Measurements from ENCODE around the gene SLC22A23. TPM values are rescaled to one million over a fixed set of nuclear protein-coding genes. Genes with fewer than 3 reads are reported as not detected.

The SLC22A23 gene
- total RNA-seq, 4 donors from 2014 or later: 6.6 to 25.0 (median 14.6) TPM

DNA sequence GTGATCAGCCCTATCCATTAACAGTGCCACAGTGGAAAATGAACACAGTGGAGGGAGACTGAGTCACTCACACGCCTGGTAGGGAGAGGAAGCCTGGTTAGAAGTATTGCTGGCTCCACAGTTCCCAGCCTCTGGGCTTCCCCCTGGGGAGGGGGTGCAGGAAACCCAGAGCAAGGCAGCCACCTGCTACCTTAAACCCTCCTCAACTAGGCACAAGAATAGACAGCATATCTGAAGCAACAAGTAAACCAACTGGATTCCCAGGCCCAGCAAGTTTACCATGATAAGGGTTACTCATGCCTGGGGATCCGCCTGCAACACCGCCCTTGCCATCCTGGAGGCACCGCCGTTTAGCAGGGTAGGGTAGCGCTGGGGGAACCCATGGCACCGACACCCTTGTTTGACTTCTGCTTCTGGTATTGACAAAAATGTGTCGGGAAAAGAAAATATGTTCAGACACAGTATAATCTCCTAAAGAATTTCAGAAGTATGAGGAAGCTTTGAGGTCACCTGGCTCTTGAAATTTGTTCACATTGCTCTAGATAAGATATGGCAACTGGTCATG, 38.3 kb downstream of the SLC22A23 start:
- in situ Hi-C loops (cut with MboI; ENCODE audit: low sequenced_read_pairs in 4 of 4): loop anchor here in 1 of 4 donors (10.0 kb wide), 1 partner anchor 316 kb away; no protein-coding TSS in a partner anchor
- TF ChIP-seq, protein P1, sequence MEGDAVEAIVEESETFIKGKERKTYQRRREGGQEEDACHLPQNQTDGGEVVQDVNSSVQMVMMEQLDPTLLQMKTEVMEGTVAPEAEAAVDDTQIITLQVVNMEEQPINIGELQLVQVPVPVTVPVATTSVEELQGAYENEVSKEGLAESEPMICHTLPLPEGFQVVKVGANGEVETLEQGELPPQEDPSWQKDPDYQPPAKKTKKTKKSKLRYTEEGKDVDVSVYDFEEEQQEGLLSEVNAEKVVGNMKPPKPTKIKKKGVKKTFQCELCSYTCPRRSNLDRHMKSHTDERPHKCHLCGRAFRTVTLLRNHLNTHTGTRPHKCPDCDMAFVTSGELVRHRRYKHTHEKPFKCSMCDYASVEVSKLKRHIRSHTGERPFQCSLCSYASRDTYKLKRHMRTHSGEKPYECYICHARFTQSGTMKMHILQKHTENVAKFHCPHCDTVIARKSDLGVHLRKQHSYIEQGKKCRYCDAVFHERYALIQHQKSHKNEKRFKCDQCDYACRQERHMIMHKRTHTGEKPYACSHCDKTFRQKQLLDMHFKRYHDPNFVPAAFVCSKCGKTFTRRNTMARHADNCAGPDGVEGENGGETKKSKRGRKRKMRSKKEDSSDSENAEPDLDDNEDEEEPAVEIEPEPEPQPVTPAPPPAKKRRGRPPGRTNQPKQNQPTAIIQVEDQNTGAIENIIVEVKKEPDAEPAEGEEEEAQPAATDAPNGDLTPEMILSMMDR (IDR thresholded peaks at IDR 0.05 in 4 of 5, conservative IDR thresholded peaks at IDR 0.05 in 1 of 5): no peak
- no peak for TF ChIP-seq POLR2A (IDR thresholded peaks at IDR 0.05)
- Histone ChIP-seq H3K27ac (no peak overlapping the region), H3K9me3 (no peaks in the 10 kb centered on the region), H3K4me1 (peaks cover 22 to 30% of the 10 kb centered on the region in 2 donors), H3K36me3 (no peaks in the 10 kb centered on the region), H3K27me3 (no peaks in the 10 kb centered on the region), H3K4me3 (no peak overlapping the region)
- intact Hi-C loops (cut with DNase I; ENCODE audit: low total_unique reads): loop anchor here (5.0 kb wide), 1 partner anchor 56 kb away; no protein-coding TSS in a partner anchor
- DNase-seq (no peak), ATAC-seq (no peak)

DNA sequence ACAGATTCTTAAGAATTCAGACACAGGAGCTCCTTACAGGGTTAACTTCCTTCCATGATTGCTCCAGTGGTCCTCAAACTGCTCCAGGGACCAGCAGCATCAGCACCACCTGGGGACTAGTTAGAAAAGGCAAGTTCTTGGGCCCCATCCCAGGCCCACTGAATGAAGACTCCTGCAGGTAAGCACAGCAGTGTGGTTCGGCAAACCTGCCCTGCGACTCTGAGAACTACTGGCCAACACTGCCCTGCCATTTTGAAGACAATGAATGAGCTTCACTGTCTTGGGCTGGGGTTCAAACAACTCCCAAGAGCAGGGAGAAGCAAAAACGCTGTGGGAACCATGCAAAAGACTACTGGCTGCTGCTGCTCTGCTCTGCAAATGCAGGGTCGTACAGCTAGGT, 39.4 kb downstream of the SLC22A23 start:
- intact Hi-C loops (cut with DNase I; ENCODE audit: low total_unique reads): loop anchor here (5.0 kb wide), 1 partner anchor 55 kb away; no protein-coding TSS in a partner anchor
- Histone ChIP-seq H3K4me3 (no peak overlapping the region), H3K4me1 (peaks cover 22 to 25% of the 10 kb centered on the region in 2 donors), H3K27ac (no peak overlapping the region), H3K36me3 (no peaks in the 10 kb centered on the region), H3K9me3 (no peaks in the 10 kb centered on the region), H3K27me3 (no peaks in the 10 kb centered on the region)
- ATAC-seq (no peak), DNase-seq (no peak)
- TF ChIP-seq POLR2A (IDR thresholded peaks at IDR 0.05): no peak
- TF ChIP-seq, protein P1 (IDR thresholded peaks at IDR 0.05 in 4 of 5, conservative IDR thresholded peaks at IDR 0.05 in 1 of 5): no peak
- in situ Hi-C loops (cut with MboI; ENCODE audit: low sequenced_read_pairs in 4 of 4): loop anchor here in 1 of 4 donors (10.0 kb wide), 1 partner anchor 317 kb away; no protein-coding TSS in a partner anchor

DNA sequence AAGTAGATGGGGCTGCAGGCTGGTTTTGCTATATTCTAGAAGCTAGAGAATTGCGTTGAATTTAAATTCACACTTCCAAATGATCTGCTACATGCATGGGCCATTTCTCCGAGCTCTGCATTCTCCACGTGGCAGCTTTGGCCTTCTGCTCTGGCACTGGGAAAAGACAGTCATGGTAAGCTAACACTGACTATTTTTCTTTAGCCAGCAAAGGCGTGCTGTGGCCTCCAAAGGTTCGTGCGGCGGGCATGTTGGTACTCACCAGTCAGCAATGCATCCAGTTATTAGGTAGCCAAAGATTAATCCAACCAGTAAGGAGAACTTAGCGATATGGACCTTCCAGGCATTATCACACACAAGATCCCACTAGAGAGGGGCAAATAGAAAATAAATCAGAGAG, 41.4 kb downstream of the SLC22A23 start:
- no peak overlapping the region for H3K27ac ChIP-seq
- H3K9me3 ChIP-seq: no peaks in the 10 kb centered on the region
- no peak overlapping the region for H3K4me3 ChIP-seq
- no peaks in the 10 kb centered on the region for H3K27me3 ChIP-seq
- ATAC-seq: peak in 1 of 2 donors; percentile 48
- TF ChIP-seq, protein P1 (IDR thresholded peaks at IDR 0.05 in 4 of 5, conservative IDR thresholded peaks at IDR 0.05 in 1 of 5): no peak
- no peak for TF ChIP-seq POLR2A (IDR thresholded peaks at IDR 0.05)
- peak in 1 of 2 donors; percentile 34 for DNase-seq
- H3K36me3 ChIP-seq: no peaks in the 10 kb centered on the region
- in situ Hi-C loops (cut with MboI; ENCODE audit: low sequenced_read_pairs in 4 of 4) (loop anchor here in 1 of 4 donors (10.0 kb wide), 1 partner anchor 319 kb away; no protein-coding TSS in a partner anchor), intact Hi-C loops (cut with DNase I; ENCODE audit: low total_unique reads) (loop anchor here (5.0 kb wide), 1 partner anchor 53 kb away; no protein-coding TSS in a partner anchor)
- peaks cover 15 to 17% of the 10 kb centered on the region in 2 donors for H3K4me1 ChIP-seq

DNA sequence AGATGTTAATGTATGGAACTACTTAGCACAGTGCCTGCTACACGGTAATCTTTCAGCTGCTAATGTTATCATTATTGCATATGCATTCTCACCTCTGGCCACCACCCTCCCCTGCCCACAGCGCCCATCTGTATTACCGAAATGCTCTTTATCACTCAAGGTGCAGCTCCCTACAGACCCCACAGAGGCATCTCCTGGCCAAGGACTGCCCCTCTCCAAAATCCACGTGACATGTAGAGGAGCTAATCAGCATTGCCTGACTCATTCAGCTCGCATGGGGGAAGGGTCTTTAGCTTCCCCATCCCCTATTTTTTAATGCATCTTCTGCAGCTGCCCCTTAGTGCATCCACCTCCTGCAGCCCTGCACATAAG, 41.8 kb downstream of the SLC22A23 start:
- peaks cover 11 to 13% of the 10 kb centered on the region in 2 donors for H3K4me1 ChIP-seq
- no peaks in the 10 kb centered on the region for H3K9me3 ChIP-seq
- no peaks in the 10 kb centered on the region for H3K36me3 ChIP-seq
- H3K4me3 ChIP-seq: no peak overlapping the region
- H3K27ac ChIP-seq: no peak overlapping the region
- DNase-seq (no peak), ATAC-seq (no peak)
- no peaks in the 10 kb centered on the region for H3K27me3 ChIP-seq
- intact Hi-C loops (cut with DNase I; ENCODE audit: low total_unique reads) (loop anchor here (5.0 kb wide), 1 partner anchor 53 kb away; no protein-coding TSS in a partner anchor), in situ Hi-C loops (cut with MboI; ENCODE audit: low sequenced_read_pairs in 4 of 4) (loop anchor here in 1 of 4 donors (10.0 kb wide), 1 partner anchor 320 kb away; no protein-coding TSS in a partner anchor)
- TF ChIP-seq POLR2A (IDR thresholded peaks at IDR 0.05): no peak
- TF ChIP-seq, protein P1 (IDR thresholded peaks at IDR 0.05 in 4 of 5, conservative IDR thresholded peaks at IDR 0.05 in 1 of 5): no peak

Measured in gastrocnemius medialis (tissue), 4 donors.